GM12892 (cell line): ENCODE results near the gene CPED1.

Experiments used
- POLR2A ChIP-seq: IDR thresholded peaks from 2 replicates; pipeline ENCODE4 v1.6.1; 2011; ENCODE audit warnings: low read depth, low read length, control low read depth
- POLR2AphosphoS5 ChIP-seq: IDR thresholded peaks from 2 replicates; pipeline ENCODE4 v1.6.1; 2011; ENCODE audit warnings: low read depth, low read length, control low read depth
- TAF1 ChIP-seq: IDR thresholded peaks from 2 replicates; pipeline ENCODE4 v1.6.1; 2011; ENCODE audit warnings: low read depth, mild to moderate bottlenecking, control low read depth, low read length, borderline replicate concordance

DNA sequence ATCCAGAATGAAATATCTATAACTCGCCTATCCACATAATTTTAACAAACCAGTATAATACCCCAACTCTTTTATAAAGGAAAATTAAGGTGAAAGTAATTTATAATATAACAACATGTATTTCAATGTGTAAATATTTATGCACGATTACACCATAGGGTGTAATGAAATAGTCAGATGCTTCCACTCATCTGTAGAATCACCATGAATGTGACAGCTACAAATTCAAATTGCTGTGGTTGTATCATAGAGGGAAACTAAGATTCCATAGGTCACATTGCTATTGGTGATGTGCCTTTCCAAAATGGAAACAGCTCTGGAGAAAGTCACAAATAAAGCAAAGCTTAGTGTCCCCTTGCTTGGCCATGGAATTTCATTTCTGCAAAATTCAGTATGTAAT lies 95.7 kb downstream of the CPED1 start:
- TF ChIP-seq POLR2A (no peak), TAF1 (no peak), POLR2AphosphoS5 (no peak)
